HFFc6 (cell line): ENCODE results near the gene KLHL7. TPM values are rescaled to one million over a fixed set of nuclear protein-coding genes. Genes with fewer than 3 reads are reported as not detected.

Source experiments
- DNase-seq: peaks from one replicate; pipeline ENCODE4 v3.0.0-alpha.2; 2018
- H3K27ac Mint-ChIP-seq: 2 replicates; pipeline ENCODE4 v1.8.0; 2020; ENCODE audit warnings: mild to moderate bottlenecking, mixed read lengths
- H3K27me3 Mint-ChIP-seq: 2 replicates; pipeline ENCODE4 v1.8.0; 2021; ENCODE audit warnings: mild to moderate bottlenecking, moderate library complexity, mixed read lengths; ENCODE audit not compliant: insufficient read depth
- H3K36me3 Mint-ChIP-seq: 2 replicates; pipeline ENCODE4 v1.8.0; 2021; ENCODE audit warnings: low read depth, mixed read lengths
- H3K4me1 Mint-ChIP-seq: 2 replicates; pipeline ENCODE4 v1.8.0; 2020; ENCODE audit warnings: low read depth, mixed read lengths
- H3K4me3 Mint-ChIP-seq: 2 replicates; pipeline ENCODE4 v1.8.0; 2020; ENCODE audit warnings: mild to moderate bottlenecking, moderate library complexity, mixed read lengths
- H3K9me3 Mint-ChIP-seq: 2 replicates; pipeline ENCODE4 v1.8.0; 2020; ENCODE audit warnings: mild to moderate bottlenecking, mixed read lengths
- CTCF ChIP-seq: fragments of 200-600 bp; sonication (generic); IDR thresholded peaks from 2 replicates; pipeline ENCODE4 v1.5.0; 2021; ENCODE audit warnings: antibody characterized with exemption, mild to moderate bottlenecking
- total RNA-seq, 6 experiments: library from RNA; stranded (reverse); fragmentation: NEBNext Ultra II Directional; extraction: Animal tissue kit (Norgen Biotek cat#: 25700); gene quantifications; 2 replicates in 1 of 6; 3 replicates in 5 of 6; pipeline ENCODE4 v1.2.3, GENCODE V29; 2021

The KLHL7 gene
- total RNA-seq, 6 experiments from 2014 or later: 23.1 to 31.2 (median 29.5) TPM

GRCh38 chr7:23164846-23165245 is 59.3 kb downstream of the KLHL7 start:
- no peaks in the 10 kb centered on the region for H3K9me3 Mint-ChIP-seq
- H3K4me3 Mint-ChIP-seq: no peak overlapping the region
- no peak for TF ChIP-seq CTCF
- no peaks in the 10 kb centered on the region for H3K27me3 Mint-ChIP-seq
- no peaks in the 10 kb centered on the region for H3K4me1 Mint-ChIP-seq
- H3K36me3 Mint-ChIP-seq: no peaks in the 10 kb centered on the region
- H3K27ac Mint-ChIP-seq: no peak overlapping the region
- DNase-seq: no peak

DNA sequence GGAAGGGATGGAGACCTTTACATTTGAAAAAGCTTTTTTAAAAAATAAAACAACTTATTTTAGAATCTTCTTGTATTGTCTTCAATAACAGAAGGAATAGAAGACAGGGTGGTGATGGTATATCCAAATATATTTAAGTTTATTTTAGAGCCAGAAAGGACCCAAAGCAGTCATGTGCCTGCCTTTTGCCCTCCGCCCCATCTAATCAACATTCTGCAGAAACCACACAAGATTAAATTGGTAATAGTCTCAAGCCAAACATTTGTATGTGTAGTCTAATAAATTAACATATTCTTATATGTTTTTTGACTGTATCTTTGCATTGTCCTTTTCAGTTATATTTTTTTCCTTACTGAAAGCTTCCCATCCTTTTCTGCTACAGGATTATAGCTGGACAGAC is 59.7 kb downstream of the KLHL7 start:
- Mint-ChIP-seq H3K27me3 (no peaks in the 10 kb centered on the region), H3K9me3 (no peaks in the 10 kb centered on the region)
- no peak for DNase-seq

GRCh38 chr7:23167691-23168090 is 62.1 kb downstream of the KLHL7 start:
- Mint-ChIP-seq H3K27me3 (no peaks in the 10 kb centered on the region), H3K27ac (no peak overlapping the region), H3K36me3 (peaks cover 7% of the 10 kb centered on the region), H3K9me3 (no peaks in the 10 kb centered on the region), H3K4me3 (no peak overlapping the region), H3K4me1 (no peaks in the 10 kb centered on the region)
- no peak for DNase-seq
- no peak for TF ChIP-seq CTCF

More for the DNA sequence above, 59.7 kb downstream of the KLHL7 start:
- no peaks in the 10 kb centered on the region for H3K4me1 Mint-ChIP-seq
- peaks cover 3% of the 10 kb centered on the region for H3K36me3 Mint-ChIP-seq
- H3K27ac Mint-ChIP-seq: no peak overlapping the region
- H3K4me3 Mint-ChIP-seq: no peak overlapping the region
- TF ChIP-seq CTCF: no peak

DNA sequence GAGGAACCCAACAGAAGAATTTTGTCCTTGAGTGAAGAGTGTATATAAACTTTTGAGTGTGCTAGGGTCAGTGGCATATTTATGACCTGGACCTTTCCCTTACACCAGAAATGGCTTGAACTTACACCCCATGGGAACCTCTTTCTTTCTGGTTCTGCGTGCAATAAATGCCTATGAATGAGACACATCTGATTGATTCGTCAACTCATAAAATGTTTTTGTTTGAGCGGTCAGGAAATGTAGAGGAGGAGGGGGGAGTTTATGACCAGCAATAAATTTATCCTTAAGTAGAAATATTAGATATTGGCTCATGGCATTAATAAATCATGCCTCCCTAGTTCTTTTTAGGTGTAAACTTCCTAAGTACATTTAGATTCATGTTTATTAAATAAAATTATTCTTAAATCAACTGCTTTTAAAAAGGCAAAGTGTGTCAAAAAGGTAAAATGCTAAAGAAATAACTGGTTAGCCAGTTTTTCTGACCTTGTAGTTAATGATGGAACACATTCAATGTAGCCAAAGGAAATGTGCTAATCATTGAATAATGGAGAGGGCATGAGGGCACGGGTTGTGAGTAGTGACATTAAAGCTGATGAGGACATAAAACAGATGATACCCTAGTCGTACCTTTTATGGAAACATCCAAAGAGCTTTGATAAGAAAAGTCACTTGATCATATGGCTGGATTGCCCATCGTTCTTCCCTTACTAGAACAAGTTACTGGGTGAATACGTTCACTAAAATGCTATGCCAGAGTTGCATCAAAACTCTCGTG is 62.7 kb downstream of the KLHL7 start:
- H3K36me3 Mint-ChIP-seq: peaks cover 7% of the 10 kb centered on the region
- no peak for DNase-seq
- no peak overlapping the region for H3K4me3 Mint-ChIP-seq
- H3K4me1 Mint-ChIP-seq: no peaks in the 10 kb centered on the region
- no peaks in the 10 kb centered on the region for H3K9me3 Mint-ChIP-seq
- TF ChIP-seq CTCF: no peak
- H3K27me3 Mint-ChIP-seq: no peaks in the 10 kb centered on the region
- H3K27ac Mint-ChIP-seq: no peak overlapping the region

GRCh38 chr7:23175938-23176337 is 70.4 kb downstream of the KLHL7 start:
- H3K36me3 Mint-ChIP-seq: no peaks in the 10 kb centered on the region; the same call in 1 of the 2 replicates
- DNase-seq: no peak
- H3K27ac Mint-ChIP-seq: no peak overlapping the region
- peaks cover 4% of the 10 kb centered on the region; the same call in 1 of the 2 replicates for H3K4me1 Mint-ChIP-seq
- H3K9me3 Mint-ChIP-seq: no peaks in the 10 kb centered on the region
- no peak for TF ChIP-seq CTCF
- no peak overlapping the region for H3K4me3 Mint-ChIP-seq
- no peaks in the 10 kb centered on the region for H3K27me3 Mint-ChIP-seq
